Stimulated activated naive B cell treated with anti-CD40 and anti-IgM and Interleukin-4, amounts not matched to agents 10 μg/mL and 1 μg/mL and 100 μg/mL, for 72 hours (primary cell): ENCODE results near the gene FBXO36.

Experiments
- ATAC-seq, 2 donors: fragments of 150-1000 bp; cut with Tn5 transposase; replicated peaks; 2 replicates each; pipeline ENCODE4 v1.10.0; 2021; ENCODE audit warnings: moderate library complexity in 1 of 2
- DNase-seq: peaks from one replicate; pipeline ENCODE4 v3.0.0; 2021
- H3K27ac Mint-ChIP-seq: one replicate; pipeline ENCODE4 v1.8.0; 2022; ENCODE audit warnings: mild to moderate bottlenecking, mixed read lengths
- H3K27me3 Mint-ChIP-seq, 2 donors: one replicate each; pipeline ENCODE4 v1.8.0; 2022; ENCODE audit warnings: mixed read lengths in 2 of 2
- H3K36me3 Mint-ChIP-seq, 2 donors: one replicate each; pipeline ENCODE4 v1.8.0; 2022; ENCODE audit warnings: mixed read lengths in 2 of 2, mild to moderate bottlenecking in 1 of 2
- H3K4me1 Mint-ChIP-seq, 2 donors: one replicate each; pipeline ENCODE4 v1.8.0; 2022; ENCODE audit warnings: mixed read lengths in 2 of 2, mild to moderate bottlenecking in 1 of 2
- H3K4me3 Mint-ChIP-seq, 2 donors: one replicate each; pipeline ENCODE4 v1.8.0; 2022; ENCODE audit warnings: mild to moderate bottlenecking in 2 of 2, mixed read lengths in 2 of 2, moderate library complexity in 1 of 2
- H3K9me3 Mint-ChIP-seq, 2 donors: one replicate each; pipeline ENCODE4 v1.8.0; 2022; ENCODE audit warnings: mixed read lengths in 2 of 2, mild to moderate bottlenecking in 1 of 2

FBXO36 gene

DNA sequence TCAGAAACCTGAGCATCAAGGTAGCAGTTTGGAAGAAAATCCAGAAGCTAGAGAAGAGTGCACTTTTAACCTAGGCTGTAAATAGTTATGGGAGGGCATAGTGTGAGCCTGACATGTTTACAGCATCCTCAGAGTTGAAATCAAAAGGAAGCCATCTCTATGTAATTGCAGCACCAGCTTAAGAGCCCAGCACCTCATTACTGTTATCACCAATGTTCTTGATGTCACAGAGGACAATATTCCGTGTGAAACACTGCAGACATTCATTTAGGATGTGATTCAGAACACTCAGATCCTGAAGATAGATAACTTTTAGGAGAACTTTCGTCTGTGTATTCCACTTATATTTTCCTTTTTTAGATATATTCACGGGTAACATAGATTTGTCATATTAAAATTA is 48.1 kb downstream of the FBXO36 start:
- Mint-ChIP-seq H3K36me3 (peaks cover 0 to 2% of the 10 kb centered on the region in 2 donors), H3K4me1 (no peaks in the 10 kb centered on the region)

DNA sequence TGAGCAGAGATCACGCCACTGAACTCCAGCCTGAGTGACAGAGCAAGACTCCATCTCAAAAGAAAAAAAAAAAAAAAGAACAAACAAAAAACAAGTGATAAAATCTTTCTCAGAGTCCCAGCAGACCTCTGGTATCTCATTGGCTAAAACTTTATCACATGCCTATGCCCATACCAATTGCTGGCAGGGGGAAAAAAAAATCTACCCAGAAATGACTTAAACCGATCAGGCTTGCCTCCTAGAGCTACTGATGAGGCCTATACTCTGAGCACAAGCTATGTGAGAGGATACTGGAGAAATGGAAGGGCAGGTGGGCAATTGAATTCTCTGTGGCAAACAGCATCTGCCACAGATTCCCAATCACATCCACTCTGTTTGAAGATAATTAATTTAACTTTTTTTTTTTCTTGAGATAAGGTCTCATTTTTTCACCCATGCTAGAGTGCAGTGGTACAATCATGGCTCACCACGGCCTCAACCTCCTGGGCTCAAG is 49.0 kb downstream of the FBXO36 start:
- H3K9me3 Mint-ChIP-seq: no peaks in the 10 kb centered on the region
- H3K4me1 Mint-ChIP-seq: no peaks in the 10 kb centered on the region
- H3K36me3 Mint-ChIP-seq: no peaks in the 10 kb centered on the region
- ATAC-seq (no peak), DNase-seq (no peak)
- no peak overlapping the region for H3K4me3 Mint-ChIP-seq
- H3K27me3 Mint-ChIP-seq: no peaks in the 10 kb centered on the region
- no peak overlapping the region for H3K27ac Mint-ChIP-seq

More for the DNA sequence above, 48.1 kb downstream of the FBXO36 start:
- DNase-seq (no peak), ATAC-seq (no peak)
- H3K4me3 Mint-ChIP-seq: no peak overlapping the region
- no peaks in the 10 kb centered on the region for H3K27me3 Mint-ChIP-seq
- H3K27ac Mint-ChIP-seq: no peak overlapping the region
- H3K9me3 Mint-ChIP-seq: no peaks in the 10 kb centered on the region

DNA sequence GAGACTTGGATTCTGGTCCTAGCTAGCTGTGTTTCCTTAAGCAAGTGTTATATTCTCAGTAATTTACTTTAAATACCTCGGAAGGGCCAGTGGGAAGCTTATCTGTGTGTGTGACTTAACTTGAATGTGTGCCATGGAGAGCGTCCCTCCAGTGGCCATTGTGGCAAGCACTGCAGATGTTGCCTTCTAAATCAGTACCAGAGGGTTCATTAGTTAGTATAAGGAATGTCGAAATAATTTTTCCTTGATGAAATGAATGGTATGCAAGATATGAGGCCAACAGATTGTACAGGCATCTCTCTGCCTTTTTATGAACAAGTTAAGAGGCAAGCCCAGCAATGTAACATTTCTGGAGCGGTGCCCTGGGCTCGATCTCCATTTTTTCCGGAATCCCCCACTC is 52.0 kb downstream of the FBXO36 start:
- no peak for DNase-seq

DNA sequence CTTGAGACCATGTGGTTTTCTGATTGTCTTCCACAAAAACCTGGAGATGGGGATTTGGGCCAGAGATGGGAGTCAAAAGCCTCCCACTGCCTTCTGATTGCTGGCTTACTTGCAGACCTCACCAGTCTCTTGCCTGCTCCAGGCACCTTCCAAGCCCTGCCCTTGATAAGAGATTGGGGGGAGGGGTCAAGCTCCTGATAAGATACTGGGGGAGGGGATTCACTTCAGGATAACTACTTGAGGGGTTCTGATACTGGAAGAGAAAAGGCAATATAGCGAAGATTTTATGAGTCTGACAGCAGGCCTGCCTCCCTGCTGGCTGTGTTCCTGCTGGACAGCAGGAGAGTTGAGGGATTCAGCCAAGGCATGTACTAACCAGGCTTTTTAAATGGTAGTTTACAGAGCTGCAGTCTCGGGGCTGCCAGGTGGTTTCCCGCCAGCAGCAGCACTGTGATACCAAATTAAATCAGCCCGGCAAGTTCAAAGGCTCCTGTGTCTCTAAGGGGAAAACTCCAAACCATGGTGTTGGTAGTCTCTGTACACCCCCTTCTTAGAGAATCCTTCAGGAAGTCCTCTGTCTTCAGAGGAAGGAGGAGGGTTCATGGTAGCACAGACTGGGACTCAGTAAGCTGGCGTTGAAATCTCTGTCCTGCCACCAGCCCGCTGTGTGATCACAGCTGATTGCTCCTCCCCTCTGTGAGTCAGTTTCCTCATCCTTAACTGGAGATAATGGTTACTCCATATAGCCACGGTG is 58.3 kb downstream of the FBXO36 start:
- Mint-ChIP-seq H3K4me3 (no peak overlapping the region), H3K4me1 (no peaks in the 10 kb centered on the region), H3K27ac (peak overlapping the region; percentile 42), H3K36me3 (no peaks in the 10 kb centered on the region), H3K9me3 (no peaks in the 10 kb centered on the region), H3K27me3 (no peaks in the 10 kb centered on the region)
- no peak for DNase-seq
- no peak for ATAC-seq

More for the DNA sequence above, 52.0 kb downstream of the FBXO36 start:
- Mint-ChIP-seq H3K4me3 (no peak overlapping the region), H3K4me1 (no peaks in the 10 kb centered on the region), H3K36me3 (no peaks in the 10 kb centered on the region), H3K27ac (no peak overlapping the region), H3K9me3 (no peaks in the 10 kb centered on the region), H3K27me3 (no peaks in the 10 kb centered on the region)
- no peak for ATAC-seq

DNA sequence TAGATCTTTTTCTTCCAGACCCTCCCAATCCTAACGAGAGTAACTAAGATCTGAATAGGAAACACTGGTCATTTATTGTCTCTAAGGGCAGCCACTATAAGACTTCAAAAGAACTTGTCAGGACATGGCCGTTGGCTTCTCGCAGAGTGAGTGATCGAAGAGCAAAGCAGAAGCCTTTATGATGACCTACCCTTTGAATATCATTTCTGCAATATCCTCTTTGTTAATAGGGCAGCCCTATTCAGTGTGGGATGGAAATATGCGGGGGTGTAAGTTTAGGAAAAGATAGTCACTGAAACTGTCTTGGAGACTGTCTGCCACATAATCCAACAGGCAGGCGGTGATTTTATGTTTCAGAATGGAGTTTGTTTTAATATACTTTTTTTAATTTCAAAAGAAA is 70.9 kb downstream of the FBXO36 start:
- no peak overlapping the region for H3K27ac Mint-ChIP-seq
- no peak for DNase-seq
- H3K27me3 Mint-ChIP-seq: no peaks in the 10 kb centered on the region
- no peak for ATAC-seq
- peaks cover 3% of the 10 kb centered on the region in 2 donors for H3K36me3 Mint-ChIP-seq
- H3K4me1 Mint-ChIP-seq: peaks cover 0 to 1% of the 10 kb centered on the region in 2 donors
- no peak overlapping the region for H3K4me3 Mint-ChIP-seq
- H3K9me3 Mint-ChIP-seq: no peaks in the 10 kb centered on the region

DNA sequence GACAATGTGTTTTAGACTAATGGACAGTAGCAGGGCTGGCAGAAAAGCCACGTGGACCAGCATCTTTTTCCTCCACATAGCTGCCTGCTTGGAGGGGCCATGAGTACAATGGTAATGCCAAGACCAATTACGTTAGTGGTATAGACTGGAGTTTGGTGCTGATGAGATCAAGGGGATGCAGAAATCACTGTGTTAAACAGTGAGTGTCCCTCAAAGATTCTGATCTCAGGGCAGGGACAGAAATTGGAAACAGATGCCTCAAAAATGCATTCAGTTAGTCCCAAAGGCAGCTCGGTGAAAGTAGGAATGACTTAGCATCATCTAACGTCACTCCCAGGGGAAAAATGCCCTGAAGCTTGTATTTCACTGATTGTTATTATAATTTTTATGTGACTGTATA is 74.0 kb downstream of the FBXO36 start:
- ATAC-seq (no peak), DNase-seq (no peak)
- peaks cover 3% of the 10 kb centered on the region in 2 donors for H3K36me3 Mint-ChIP-seq
- peaks cover 4 to 7% of the 10 kb centered on the region in 2 donors for H3K4me1 Mint-ChIP-seq
- H3K27ac Mint-ChIP-seq: no peak overlapping the region
- H3K27me3 Mint-ChIP-seq: no peaks in the 10 kb centered on the region
- no peak overlapping the region for H3K4me3 Mint-ChIP-seq
- no peaks in the 10 kb centered on the region for H3K9me3 Mint-ChIP-seq

DNA sequence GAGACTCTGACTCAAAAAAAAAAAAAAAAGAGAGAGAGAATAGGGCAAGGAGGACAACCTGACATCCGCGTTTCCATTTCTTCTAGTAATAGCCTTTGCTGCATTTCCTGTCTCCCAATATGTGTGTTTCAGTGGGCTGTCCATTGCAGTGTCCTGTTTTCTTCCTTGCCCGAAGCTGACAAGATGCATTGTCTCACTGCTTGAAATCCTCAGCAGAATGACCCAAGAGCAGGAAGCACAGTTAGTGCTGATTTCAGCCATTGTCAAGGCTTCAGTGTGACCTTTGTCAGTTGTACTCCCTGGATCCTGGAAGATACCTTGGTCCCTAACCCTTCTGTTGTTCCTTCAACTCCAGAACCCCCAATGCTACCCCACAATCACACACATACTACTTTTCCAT is 75.3 kb downstream of the FBXO36 start:
- H3K36me3 Mint-ChIP-seq: peaks cover 0 to 2% of the 10 kb centered on the region in 2 donors
- ATAC-seq (no peak), DNase-seq (no peak)
- no peak overlapping the region for H3K4me3 Mint-ChIP-seq
- no peaks in the 10 kb centered on the region for H3K9me3 Mint-ChIP-seq
- H3K27me3 Mint-ChIP-seq: no peaks in the 10 kb centered on the region
- H3K27ac Mint-ChIP-seq: no peak overlapping the region
- peaks cover 4 to 7% of the 10 kb centered on the region in 2 donors for H3K4me1 Mint-ChIP-seq

DNA sequence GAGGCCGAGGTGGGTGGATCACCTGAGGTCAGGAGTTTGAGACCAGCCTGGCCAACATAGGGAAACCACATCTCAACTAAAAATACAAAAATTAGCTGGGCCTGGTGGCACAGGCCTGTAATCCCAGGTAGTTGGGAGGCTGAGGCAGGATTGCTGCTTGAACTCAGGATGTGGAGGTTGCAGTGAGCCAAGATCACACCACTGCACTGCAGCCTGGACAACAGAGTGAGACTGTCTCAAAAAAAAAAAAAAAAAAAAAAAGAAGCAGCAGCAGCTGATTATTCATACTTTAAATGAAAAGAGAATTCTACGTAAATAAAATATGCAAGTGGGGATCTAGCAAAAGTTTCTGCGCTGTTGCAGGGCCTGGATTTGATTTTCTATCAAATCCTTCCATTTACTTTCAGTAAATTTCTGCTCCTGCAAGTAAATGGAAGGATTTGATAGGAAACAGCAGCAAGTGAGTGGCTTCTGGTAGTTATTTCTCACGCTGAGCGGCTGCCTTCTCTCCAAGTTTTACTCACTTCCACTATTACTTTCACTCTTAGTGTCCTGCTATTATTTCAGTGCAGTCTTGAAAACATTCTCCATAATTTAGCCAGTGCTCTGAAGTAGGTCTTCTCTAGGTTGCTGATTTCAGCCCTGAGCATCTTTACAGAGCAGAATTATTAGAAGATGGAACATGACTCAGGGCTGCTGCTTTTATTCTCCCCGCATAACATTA is 78.0 kb downstream of the FBXO36 start:
- H3K9me3 Mint-ChIP-seq: no peaks in the 10 kb centered on the region
- H3K4me1 Mint-ChIP-seq: peaks cover 4 to 7% of the 10 kb centered on the region in 2 donors
- DNase-seq (peak; percentile 9), ATAC-seq (peak; percentile 87 to 96)
- peak overlapping the region in 1 of 2 donors; percentile 8 for H3K4me3 Mint-ChIP-seq
- H3K36me3 Mint-ChIP-seq: peaks cover 0 to 2% of the 10 kb centered on the region in 2 donors
- H3K27me3 Mint-ChIP-seq: no peaks in the 10 kb centered on the region
- no peak overlapping the region for H3K27ac Mint-ChIP-seq

DNA sequence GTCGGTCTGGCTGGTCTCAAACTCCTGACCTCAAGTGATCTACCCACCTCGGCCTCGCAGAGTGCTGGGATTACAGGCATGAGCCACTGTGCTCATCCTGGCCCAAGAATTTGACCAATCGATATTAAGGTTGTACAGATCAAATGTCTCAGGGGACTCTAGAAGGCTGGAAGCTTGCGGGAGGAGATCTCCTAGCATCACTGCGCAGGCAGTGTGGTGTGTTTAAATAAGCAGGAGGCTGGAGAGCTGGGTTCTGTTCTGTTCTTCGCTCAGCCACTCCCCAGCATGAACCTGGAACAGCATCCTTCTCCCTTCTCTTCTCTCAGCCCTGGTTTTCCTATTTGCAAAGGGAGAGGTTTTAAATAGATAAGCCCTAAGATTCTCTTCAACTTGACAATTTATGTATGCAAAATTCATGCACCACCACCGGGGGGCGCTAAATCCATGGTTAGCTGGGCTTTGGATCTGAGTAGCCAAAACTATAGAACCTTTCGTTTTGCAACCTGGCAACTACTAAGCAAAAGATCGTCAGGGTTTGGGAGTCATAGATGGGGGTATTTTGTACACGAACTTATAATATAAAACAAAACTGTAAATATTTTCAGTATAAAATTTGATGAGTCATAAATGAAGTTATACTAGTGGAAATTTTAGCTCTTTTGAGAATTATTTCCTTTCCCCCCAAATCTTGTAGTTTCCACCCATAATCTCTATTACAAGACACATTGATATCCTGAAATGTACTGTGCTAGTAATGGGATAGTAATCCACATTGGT is 85.8 kb downstream of the FBXO36 start:
- Mint-ChIP-seq H3K9me3 (no peaks in the 10 kb centered on the region), H3K36me3 (no peaks in the 10 kb centered on the region), H3K4me3 (no peak overlapping the region), H3K27ac (no peak overlapping the region), H3K27me3 (no peaks in the 10 kb centered on the region), H3K4me1 (peaks cover 3 to 13% of the 10 kb centered on the region in 2 donors)
- DNase-seq: peak; percentile 52
- peak; percentile 71 to 76 for ATAC-seq

DNA sequence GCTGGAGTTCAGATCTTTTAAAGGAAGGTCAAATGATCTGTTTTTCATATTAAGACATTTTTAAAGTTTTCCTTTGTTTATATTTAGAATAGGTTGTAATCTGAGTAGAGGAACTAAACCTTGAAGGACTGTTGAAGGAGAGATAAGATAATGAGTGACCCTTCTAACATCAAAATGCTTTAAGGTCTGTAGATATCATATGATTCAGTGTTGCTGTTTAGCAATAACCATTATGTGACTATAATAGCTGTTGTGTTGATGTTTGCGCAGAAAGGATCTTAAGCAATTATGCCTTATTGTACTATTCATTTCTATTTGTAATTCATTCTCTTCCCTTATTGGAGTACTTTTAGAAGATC is 86.4 kb downstream of the FBXO36 start:
- no peak for ATAC-seq
- Mint-ChIP-seq H3K9me3 (no peaks in the 10 kb centered on the region), H3K4me1 (peaks cover 3 to 13% of the 10 kb centered on the region in 2 donors), H3K36me3 (no peaks in the 10 kb centered on the region), H3K27me3 (no peaks in the 10 kb centered on the region), H3K27ac (no peak overlapping the region), H3K4me3 (no peak overlapping the region)
- DNase-seq: no peak

DNA sequence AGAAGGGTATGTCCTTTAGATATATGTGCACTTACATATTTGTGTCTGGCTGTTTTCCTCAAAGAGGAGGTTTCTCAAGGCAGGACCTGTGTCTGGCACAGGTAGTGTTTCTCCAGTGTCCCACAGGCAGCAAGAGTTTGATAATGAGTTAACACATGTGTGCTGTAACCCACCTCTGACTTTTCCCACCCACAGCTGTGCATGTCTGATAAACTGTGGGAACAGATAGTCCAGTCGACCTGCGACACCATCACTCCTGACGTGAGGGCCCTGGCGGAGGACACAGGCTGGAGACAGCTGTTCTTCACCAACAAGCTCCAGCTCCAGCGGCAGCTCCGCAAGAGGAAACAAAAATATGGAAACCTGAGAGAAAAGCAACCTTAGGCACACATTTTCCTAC is 88.2 kb downstream of the FBXO36 start:
- H3K9me3 Mint-ChIP-seq: no peaks in the 10 kb centered on the region
- DNase-seq (no peak), ATAC-seq (no peak)
- no peak overlapping the region for H3K4me3 Mint-ChIP-seq
- H3K27ac Mint-ChIP-seq: no peak overlapping the region
- H3K27me3 Mint-ChIP-seq: no peaks in the 10 kb centered on the region
- H3K36me3 Mint-ChIP-seq: no peaks in the 10 kb centered on the region
- peaks cover 3 to 13% of the 10 kb centered on the region in 2 donors for H3K4me1 Mint-ChIP-seq

DNA sequence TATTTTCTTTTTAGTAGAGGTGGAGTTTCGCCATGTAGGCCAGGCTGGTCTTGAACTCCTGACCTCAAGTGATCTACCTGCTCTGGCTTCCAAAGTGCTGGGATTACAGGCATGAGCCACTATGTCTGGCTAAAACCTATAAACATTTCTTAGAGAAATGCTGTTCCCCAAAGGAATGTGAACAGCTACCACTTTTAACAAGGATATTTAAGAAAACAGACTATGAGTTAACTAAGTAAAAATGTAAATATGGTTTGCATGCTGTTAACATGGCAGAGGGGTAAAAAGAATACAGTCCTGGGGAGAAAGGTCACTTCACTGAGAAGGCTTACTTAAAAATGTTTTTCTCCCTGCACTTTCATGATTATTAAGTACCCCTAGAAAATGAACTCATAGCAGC is 89.3 kb downstream of the FBXO36 start:
- Mint-ChIP-seq H3K4me3 (no peak overlapping the region), H3K4me1 (peaks cover 3 to 13% of the 10 kb centered on the region in 2 donors), H3K27me3 (no peaks in the 10 kb centered on the region), H3K36me3 (no peaks in the 10 kb centered on the region), H3K27ac (no peak overlapping the region), H3K9me3 (no peaks in the 10 kb centered on the region)
- no peak for ATAC-seq
- no peak for DNase-seq

DNA sequence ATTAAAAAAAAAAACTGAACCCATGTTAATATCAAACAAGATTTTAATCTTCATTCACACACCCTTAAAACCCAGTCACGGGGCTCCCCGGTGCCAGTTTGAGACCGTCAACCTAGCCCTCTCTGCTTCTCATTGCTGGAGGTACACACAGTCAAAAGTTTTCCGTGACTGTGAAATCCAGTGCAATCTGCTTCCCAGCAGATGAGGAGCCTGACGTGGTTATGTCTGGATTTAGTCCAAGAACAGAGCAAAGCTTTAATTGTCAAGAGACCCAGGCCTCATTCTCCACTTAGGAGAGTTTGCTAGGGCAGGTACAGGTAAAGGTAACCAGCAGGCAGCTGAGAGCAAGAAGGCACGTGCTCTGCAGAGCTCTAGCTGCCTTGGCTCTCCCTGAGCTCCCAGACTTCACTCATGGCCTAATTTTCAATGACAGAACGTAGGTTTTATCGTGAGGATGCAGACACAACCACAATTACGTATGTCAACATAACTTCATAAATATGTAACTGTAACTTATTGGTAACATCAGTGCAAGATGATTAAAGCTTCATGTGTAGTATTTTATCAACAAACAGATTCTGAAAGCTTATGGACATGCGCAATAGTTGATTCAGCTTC is 90.1 kb downstream of the FBXO36 start:
- Mint-ChIP-seq H3K4me3 (no peak overlapping the region), H3K27me3 (no peaks in the 10 kb centered on the region), H3K9me3 (no peaks in the 10 kb centered on the region), H3K4me1 (peaks cover 3 to 13% of the 10 kb centered on the region in 2 donors), H3K27ac (no peak overlapping the region), H3K36me3 (no peaks in the 10 kb centered on the region)
- DNase-seq (no peak), ATAC-seq (no peak)

DNA sequence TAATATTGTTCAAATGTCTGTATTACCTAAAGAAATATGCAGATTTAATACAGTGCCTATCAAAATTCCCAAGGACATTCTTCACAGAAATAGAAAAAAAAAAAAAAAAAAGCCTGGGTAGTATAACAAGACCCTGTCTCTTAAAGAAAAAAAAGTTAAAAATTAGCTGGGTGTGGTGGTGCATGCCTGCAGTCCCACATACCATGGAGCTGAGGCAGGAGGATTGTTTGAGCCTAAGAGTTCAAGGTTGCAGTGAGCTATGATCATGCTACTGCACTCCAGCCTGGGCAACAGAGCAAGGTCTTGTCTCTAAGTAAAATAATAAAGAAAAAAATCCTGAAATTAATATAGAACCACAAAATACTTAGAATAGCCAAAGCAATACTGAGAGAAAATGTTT is 94.5 kb downstream of the FBXO36 start:
- Mint-ChIP-seq H3K4me3 (no peak overlapping the region), H3K27ac (no peak overlapping the region), H3K27me3 (no peaks in the 10 kb centered on the region)

More for the DNA sequence above, 94.5 kb downstream of the FBXO36 start:
- Mint-ChIP-seq H3K36me3 (no peaks in the 10 kb centered on the region), H3K9me3 (no peaks in the 10 kb centered on the region), H3K4me1 (no peaks in the 10 kb centered on the region)
- no peak for DNase-seq
- ATAC-seq: no peak
